RWPE2 (cell line): ENCODE measurements around the gene FBXL15.
"Not testable (repeated sequence)": the region's sequence is repeated elsewhere in the genome, so short reads cannot be mapped to it uniquely, and the experiment has no call there.

Source experiments
- ATAC-seq: fragments of 200-7000 bp; cut with Tn5 transposase; 3 replicates; pipeline ENCODE4 v1.9.1; 2021; ENCODE audit warnings: low read depth
- DNase-seq: peaks from one replicate; pipeline ENCODE4 v3.0.0-alpha.2; 2020; ENCODE audit warnings: low spot score
- H3K27ac ChIP-seq: fragments of 450-650 bp; 2 replicates; pipeline ENCODE4 v1.5.1; 2017; ENCODE audit warnings: mild to moderate bottlenecking; ENCODE audit not compliant: poor library complexity, severe bottlenecking
- H3K27me3 ChIP-seq: fragments of 250-450 bp; sonication (Bioruptor Pico); 2 replicates; pipeline ENCODE4 v1.5.1; 2021; ENCODE audit warnings: mild to moderate bottlenecking, moderate library complexity; ENCODE audit not compliant: insufficient read depth, poor library complexity, severe bottlenecking
- H3K36me3 ChIP-seq: fragments of 250-450 bp; sonication (Bioruptor Pico); 2 replicates; pipeline ENCODE4 v1.5.1; 2020; ENCODE audit warnings: low read depth, mild to moderate bottlenecking, moderate library complexity
- H3K4me1 ChIP-seq: fragments of 250-450 bp; sonication (Bioruptor Pico); 2 replicates; pipeline ENCODE4 v1.5.1; 2021; ENCODE audit warnings: mild to moderate bottlenecking, moderate library complexity; ENCODE audit not compliant: insufficient read depth, poor library complexity, severe bottlenecking
- H3K4me3 ChIP-seq: fragments of 250-450 bp; sonication (Bioruptor Pico); 2 replicates; pipeline ENCODE4 v1.5.1; 2021; ENCODE audit warnings: mild to moderate bottlenecking, moderate library complexity; ENCODE audit not compliant: severe bottlenecking
- H3K9me3 ChIP-seq: fragments of 250-450 bp; sonication (Bioruptor Pico); 2 replicates; pipeline ENCODE4 v1.5.1; 2021; ENCODE audit warnings: mild to moderate bottlenecking, moderate library complexity; ENCODE audit not compliant: severe bottlenecking
- CTCF ChIP-seq: fragments of 450-650 bp; IDR thresholded peaks from one replicate; pipeline ENCODE4 v1.5.1; 2017; ENCODE audit warnings: mild to moderate bottlenecking, moderate library complexity; ENCODE audit not compliant: poor library complexity, severe bottlenecking

Gene FBXL15

GRCh38 chr10:102452672-102453340 lies 32.2 kb downstream of the FBXL15 start:
- Histone ChIP-seq H3K4me1 (peaks cover 18% of the 10 kb centered on the region), H3K27me3 (no peaks in the 10 kb centered on the region), H3K9me3 (no peaks in the 10 kb centered on the region), H3K36me3 (peaks cover 21% of the 10 kb centered on the region), H3K27ac (no peak overlapping the region), H3K4me3 (no peak overlapping the region)
- no peak for ATAC-seq
- no peak for DNase-seq
- TF ChIP-seq CTCF: no peak

- peaks cover 18% of the 10 kb centered on the region for H3K4me1 ChIP-seq
- TF ChIP-seq CTCF: no peak
- H3K9me3 ChIP-seq: no peaks in the 10 kb centered on the region
- H3K36me3 ChIP-seq: peaks cover 21% of the 10 kb centered on the region
- H3K4me3 ChIP-seq: no peak overlapping the region
- H3K27me3 ChIP-seq: no peaks in the 10 kb centered on the region
- no peak overlapping the region for H3K27ac ChIP-seq
- no peak for DNase-seq
- no peak for ATAC-seq
These were observed 32.9 kb downstream of the FBXL15 start for GRCh38 chr10:102453502-102453901.

GRCh38 chr10:102454662-102455487 lies 34.2 kb downstream of the FBXL15 start:
- H3K4me1 ChIP-seq: peaks cover 15% of the 10 kb centered on the region
- not testable (repeated sequence) for H3K9me3 ChIP-seq, DNase-seq, H3K4me3 ChIP-seq, H3K27me3 ChIP-seq, ATAC-seq
- H3K27ac ChIP-seq: peak overlapping the region; percentile 27
- H3K36me3 ChIP-seq: peaks cover 21% of the 10 kb centered on the region

- no peak for TF ChIP-seq CTCF
- Histone ChIP-seq H3K36me3 (peaks cover 21% of the 10 kb centered on the region), H3K4me1 (peaks cover 18% of the 10 kb centered on the region), H3K9me3 (no peaks in the 10 kb centered on the region), H3K4me3 (no peak overlapping the region), H3K27ac (peak overlapping the region; percentile 27), H3K27me3 (no peaks in the 10 kb centered on the region)
- no peak for DNase-seq
- ATAC-seq: peak; percentile 70; the same call in 2 of the 3 replicates
These were observed 35.3 kb downstream of the FBXL15 start for GRCh38 chr10:102455893-102456471.

- DNase-seq (no peak), ATAC-seq (no peak)
- no peak for TF ChIP-seq CTCF
- Histone ChIP-seq H3K27ac (no peak overlapping the region), H3K4me1 (peaks cover 17% of the 10 kb centered on the region), H3K36me3 (peaks cover 14% of the 10 kb centered on the region), H3K9me3 (no peaks in the 10 kb centered on the region), H3K4me3 (no peak overlapping the region), H3K27me3 (no peaks in the 10 kb centered on the region)
These were observed 37.0 kb downstream of the FBXL15 start for GRCh38 chr10:102457591-102458150.
